HPDE6-E6E7 (cell line): ENCODE data around the gene MAP7D1.
A peak's percentile ranks its signal among the peaks of the same experiment; 100 is the strongest.

Experiments used
- DNase-seq: peaks from one replicate; pipeline ENCODE4 v3.0.0; 2011; ENCODE audit warnings: missing footprints; ENCODE audit errors: extremely low spot score

MAP7D1 gene

GRCh38 chr1:36155408-36156328, at the start of gene MAP7D1:
Gene MAP7D1, plus strand, starts transcription at chr1:36156160. Its CDS starts 258 bp downstream, at chr1:36156418.
- peak; percentile 69 for DNase-seq

GRCh38 chr1:36106269-36106668, 49.7 kb upstream of the MAP7D1 start:
- DNase-seq, result no peak

- DNase-seq, result no peak
Measured at GRCh38 chr1:36107394-36107793, 48.6 kb upstream of the MAP7D1 start.

- DNase-seq, result no peak
Measured at GRCh38 chr1:36108314-36108713, 47.6 kb upstream of the MAP7D1 start.

GRCh38 chr1:36109041-36109679, 46.8 kb upstream of the MAP7D1 start:
- peak; percentile 75 for DNase-seq

GRCh38 chr1:36111151-36111550, 44.8 kb upstream of the MAP7D1 start:
- DNase-seq, result no peak

- no peak for DNase-seq
Measured at GRCh38 chr1:36112823-36113222, 43.1 kb upstream of the MAP7D1 start.

GRCh38 chr1:36114371-36114770, 41.6 kb upstream of the MAP7D1 start:
- DNase-seq, result no peak

GRCh38 chr1:36115200-36115669, 40.7 kb upstream of the MAP7D1 start:
- DNase-seq, result no peak

- no peak for DNase-seq
Measured at GRCh38 chr1:36115931-36116330, 40.0 kb upstream of the MAP7D1 start.

- no peak for DNase-seq
Measured at GRCh38 chr1:36116901-36117300, 39.1 kb upstream of the MAP7D1 start.

- no peak for DNase-seq
Measured at GRCh38 chr1:36118447-36119204, 37.3 kb upstream of the MAP7D1 start.

GRCh38 chr1:36119456-36119855, 36.5 kb upstream of the MAP7D1 start:
- no peak for DNase-seq

GRCh38 chr1:36122062-36123030, 33.6 kb upstream of the MAP7D1 start:
- DNase-seq, result no peak

- no peak for DNase-seq
Measured at GRCh38 chr1:36123356-36123755, 32.6 kb upstream of the MAP7D1 start.

- no peak for DNase-seq
Measured at GRCh38 chr1:36124404-36125128, 31.4 kb upstream of the MAP7D1 start.

- DNase-seq, result no peak
Measured at GRCh38 chr1:36125129-36125991, 30.6 kb upstream of the MAP7D1 start, which contains the start of gene COL8A2. Gene COL8A2, minus strand, starts transcription at chr1:36125222. Its CDS starts 24,980 bp downstream, at chr1:36100242.

- no peak for DNase-seq
Measured at GRCh38 chr1:36126005-36126716, 29.8 kb upstream of the MAP7D1 start.
